Liver (tissue), 3 donors: ENCODE results near the gene RCL1.

Experiments
- ATF3 ChIP-seq: IDR thresholded peaks from 2 replicates; pipeline ENCODE4 v1.6.1; 2016; ENCODE audit warnings: antibody characterized with exemption
- CTCF ChIP-seq: fragments of 150-350 bp; IDR thresholded peaks from 2 replicates; pipeline ENCODE4 v1.5.1; 2017; ENCODE audit warnings: improper control_type of control experiment, low read depth, low read length; ENCODE audit not compliant: missing input control
- EGR1 ChIP-seq, 2 donors: IDR thresholded peaks; 2 replicates each; pipeline ENCODE4 v1.6.1; 2016 to 2018; ENCODE audit warnings: antibody characterized with exemption in 2 of 2, low read depth in 2 of 2
- FOXA1 ChIP-seq: IDR thresholded peaks from 2 replicates; pipeline ENCODE4 v1.6.1; 2016; ENCODE audit warnings: antibody characterized with exemption
- GABPA ChIP-seq, 2 donors: IDR thresholded peaks in 1 of 2; conservative IDR thresholded peaks in 1 of 2; 2 replicates each; pipeline ENCODE4 v1.6.1; 2016; ENCODE audit warnings: antibody characterized with exemption in 2 of 2, mild to moderate bottlenecking in 1 of 2, moderate library complexity in 1 of 2
- MAX ChIP-seq: IDR thresholded peaks from 2 replicates; pipeline ENCODE4 v1.6.1; 2016; ENCODE audit warnings: antibody characterized with exemption
- NR2F2 ChIP-seq: IDR thresholded peaks from 2 replicates; pipeline ENCODE4 v1.6.1; 2016; ENCODE audit warnings: antibody characterized with exemption
- RAD21 ChIP-seq, 2 donors: IDR thresholded peaks; 2 replicates each; pipeline ENCODE4 v1.6.1; 2016; ENCODE audit warnings: antibody characterized with exemption in 2 of 2, mild to moderate bottlenecking in 2 of 2
- REST ChIP-seq: IDR thresholded peaks from 2 replicates; pipeline ENCODE4 v1.6.1; 2016; ENCODE audit warnings: antibody characterized with exemption, mild to moderate bottlenecking
- RXRA ChIP-seq, 2 donors: IDR thresholded peaks; 2 replicates each; pipeline ENCODE4 v1.6.1; 2017 to 2018; ENCODE audit warnings: antibody characterized with exemption in 2 of 2, mild to moderate bottlenecking in 1 of 2
- SP1 ChIP-seq: IDR thresholded peaks from 2 replicates; pipeline ENCODE4 v1.6.1; 2018; ENCODE audit warnings: antibody characterized with exemption, mild to moderate bottlenecking
- TAF1 ChIP-seq: conservative IDR thresholded peaks from 2 replicates; pipeline ENCODE4 v1.6.1; 2016; ENCODE audit warnings: antibody characterized with exemption, mild to moderate bottlenecking
- YY1 ChIP-seq: IDR thresholded peaks from 2 replicates; pipeline ENCODE4 v1.6.1; 2016; ENCODE audit warnings: antibody characterized with exemption, mild to moderate bottlenecking
- ZBTB33 ChIP-seq: IDR thresholded peaks from 2 replicates; pipeline ENCODE4 v1.6.1; 2016; ENCODE audit warnings: antibody characterized with exemption
- donor health status: healthy.
- donor health status: healthy.

GRCh38 chr9:4857163-4857810 is 64.5 kb downstream of the RCL1 start:
- TF ChIP-seq TAF1, result no peak
- no peak for TF ChIP-seq CTCF
- no peak for TF ChIP-seq ZBTB33
- no peak for TF ChIP-seq MAX
- no peak for TF ChIP-seq ATF3
- TF ChIP-seq RAD21 (IDR thresholded peaks at IDR 0.05), result no peak
- no peak for TF ChIP-seq REST
- no peak for TF ChIP-seq FOXA1
- no peak for TF ChIP-seq EGR1 (IDR thresholded peaks at IDR 0.05; ENCODE audit: low read depth in 2 of 2)
- no peak for TF ChIP-seq YY1
- no peak for TF ChIP-seq SP1
- no peak for TF ChIP-seq NR2F2
- TF ChIP-seq GABPA (IDR thresholded peaks at IDR 0.05 in 1 of 2, conservative IDR thresholded peaks at IDR 0.05 in 1 of 2), result no peak
- TF ChIP-seq RXRA (IDR thresholded peaks at IDR 0.05), result no peak
